ENCODE results near the gene SLC25A13. TPM values are rescaled to one million over a fixed set of nuclear protein-coding genes. Genes with fewer than 3 reads are reported as not detected.

SLC25A13 gene
- total RNA-seq, 1 experiment from 2014 or later = 71.7 TPM

DNA sequence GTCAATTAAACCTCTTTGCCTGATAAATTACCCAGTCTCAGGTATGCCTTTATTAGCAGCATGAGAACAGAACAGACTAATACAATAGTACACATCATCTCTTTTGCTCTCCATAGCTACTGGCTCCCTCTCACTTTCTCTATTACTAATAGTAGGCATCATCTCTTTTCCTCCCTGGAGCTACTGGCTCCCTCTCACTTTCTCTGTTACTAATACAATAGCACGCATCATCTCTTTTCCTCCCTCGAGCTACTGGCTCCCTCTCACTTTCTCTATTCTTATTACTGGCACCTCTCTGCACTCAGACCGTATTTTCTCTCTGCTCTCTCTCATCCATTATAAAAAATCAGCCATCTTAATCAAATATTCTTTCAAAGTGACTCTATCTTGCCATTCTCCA, 37.1 kb downstream of the SLC25A13 start:
- no peak overlapping the region for H3K9ac ChIP-seq (ENCODE audit: extremely low read depth, insufficient read length, low read length)
- H3K9me3 ChIP-seq (ENCODE audit: control insufficient read depth, low read depth, low read length) = no peaks in the 10 kb centered on the region
- no peak overlapping the region for H3K4ac ChIP-seq (ENCODE audit: low read depth, low read length)
- peaks cover 4% of the 10 kb centered on the region; the same call in 1 of the 2 replicates for H3K4me1 ChIP-seq (ENCODE audit: insufficient read depth, low read length)
- no peak overlapping the region for H4K8ac ChIP-seq (replicated peaks; ENCODE audit: insufficient read length, low read depth, low read length)
- no peak overlapping the region for H3T11ph ChIP-seq (ENCODE audit: low read length)
- no peak overlapping the region for H3K4me3 Mint-ChIP-seq
- peaks cover 6% of the 10 kb centered on the region; the same call in 1 of the 2 replicates for H3K79me2 ChIP-seq (ENCODE audit: insufficient read depth, low read length)
- H3K79me1 ChIP-seq (ENCODE audit: insufficient read depth, low read depth, low read length, poor library complexity, severe bottlenecking) = no peaks in the 10 kb centered on the region
- no peak overlapping the region for H2BK12ac ChIP-seq (ENCODE audit: insufficient read length, low read depth, low read length)
- no peaks in the 10 kb centered on the region for H3K23me2 ChIP-seq (ENCODE audit: insufficient read length, low read depth, low read length, poor library complexity, severe bottlenecking)
- H3K23ac ChIP-seq (ENCODE audit: insufficient read length, low read depth, low read length) = no peak overlapping the region
- H3K27me3 ChIP-seq (ENCODE audit: insufficient read depth, low read length) = no peaks in the 10 kb centered on the region
- H3K18ac ChIP-seq (ENCODE audit: insufficient read length, low read depth, low read length) = no peak overlapping the region
- no peak overlapping the region for H2BK120ac ChIP-seq (ENCODE audit: low read depth, low read length, poor library complexity, severe bottlenecking)
- H2BK15ac ChIP-seq (ENCODE audit: low read depth, low read length) = no peak overlapping the region
- H4K5ac ChIP-seq (ENCODE audit: insufficient read length, low read depth, low read length) = no peak overlapping the region
- WGBS (ENCODE audit: extremely low coverage, insufficient read length, low lambda C conversion rate) = no CpG with 5 or more reads among the region's 3 CpGs
- no peaks in the 10 kb centered on the region for H4K20me1 ChIP-seq (ENCODE audit: control insufficient read depth, insufficient read depth, insufficient read length)
- no peak overlapping the region for H2AFZ ChIP-seq (ENCODE audit: low read length)
- H3K27me3 Mint-ChIP-seq (ENCODE audit: low read depth) = peaks cover 2% of the 10 kb centered on the region; the same call in 1 of the 2 replicates
- no peak overlapping the region for H3K56ac ChIP-seq (ENCODE audit: insufficient read length, low read depth, low read length)
- peak overlapping the region in 1 of 3 experiments; percentile 5; a peak in 1 of 7 replicates for H3K27ac Mint-ChIP-seq
- H3K36me3 Mint-ChIP-seq (ENCODE audit: insufficient read depth in 1 of 3, low read depth in 3 of 3) = peaks cover 24 to 29% (median 28%) of the 10 kb centered on the region in 3 experiments
- H3K14ac ChIP-seq (ENCODE audit: insufficient read depth, low read length) = no peak overlapping the region
- H2BK20ac ChIP-seq (ENCODE audit: low read depth, low read length, poor library complexity, severe bottlenecking) = no peak overlapping the region
- no peak overlapping the region for H4K91ac ChIP-seq (ENCODE audit: insufficient read length, low read depth, low read length)
- TF ChIP-seq, protein P1, sequence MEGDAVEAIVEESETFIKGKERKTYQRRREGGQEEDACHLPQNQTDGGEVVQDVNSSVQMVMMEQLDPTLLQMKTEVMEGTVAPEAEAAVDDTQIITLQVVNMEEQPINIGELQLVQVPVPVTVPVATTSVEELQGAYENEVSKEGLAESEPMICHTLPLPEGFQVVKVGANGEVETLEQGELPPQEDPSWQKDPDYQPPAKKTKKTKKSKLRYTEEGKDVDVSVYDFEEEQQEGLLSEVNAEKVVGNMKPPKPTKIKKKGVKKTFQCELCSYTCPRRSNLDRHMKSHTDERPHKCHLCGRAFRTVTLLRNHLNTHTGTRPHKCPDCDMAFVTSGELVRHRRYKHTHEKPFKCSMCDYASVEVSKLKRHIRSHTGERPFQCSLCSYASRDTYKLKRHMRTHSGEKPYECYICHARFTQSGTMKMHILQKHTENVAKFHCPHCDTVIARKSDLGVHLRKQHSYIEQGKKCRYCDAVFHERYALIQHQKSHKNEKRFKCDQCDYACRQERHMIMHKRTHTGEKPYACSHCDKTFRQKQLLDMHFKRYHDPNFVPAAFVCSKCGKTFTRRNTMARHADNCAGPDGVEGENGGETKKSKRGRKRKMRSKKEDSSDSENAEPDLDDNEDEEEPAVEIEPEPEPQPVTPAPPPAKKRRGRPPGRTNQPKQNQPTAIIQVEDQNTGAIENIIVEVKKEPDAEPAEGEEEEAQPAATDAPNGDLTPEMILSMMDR (conservative IDR thresholded peaks at IDR 0.05) = no peak
- DNase-seq = no peak
- peaks cover 23 to 24% of the 10 kb centered on the region in 2 experiments for H3K9me3 Mint-ChIP-seq
- H2AK5ac ChIP-seq (ENCODE audit: insufficient read length, low read length) = no peak overlapping the region
- peaks cover 17 to 19% of the 10 kb centered on the region in 2 experiments for H3K4me1 Mint-ChIP-seq
- no peak overlapping the region for H3K4me2 ChIP-seq (ENCODE audit: insufficient read depth, insufficient read length, low read length)
- H2BK5ac ChIP-seq (ENCODE audit: insufficient read length, low read length) = no peak overlapping the region
- H3K27ac ChIP-seq (ENCODE audit: insufficient read length, low read depth, low read length) = no peak overlapping the region

Measured in H9 (cell line).